GM10248 (cell line): ENCODE data around the gene CEP68.

Experiments
- CTCF ChIA-PET: fragments of 300-600 bp; sonication (Branson Sonifier 250); formaldehyde crosslinking; extraction: SDS; loops from one replicate; lab custom pipeline; 2021; ENCODE audit warnings: antibody characterized with exemption; lab: Yijun Ruan, JAX
- POLR2A ChIA-PET: fragments of 350-650 bp; sonication (Branson Sonifier 250); formaldehyde crosslinking; extraction: SDS; loops from one replicate; lab custom pipeline; 2020; ENCODE audit warnings: antibody characterized with exemption; lab: Yijun Ruan, JAX
- DNase-seq: peaks from one replicate; pipeline ENCODE4 v3.0.0; 2012; ENCODE audit errors: extremely low spot score
- CTCF ChIP-seq: IDR thresholded peaks from 2 replicates; pipeline ENCODE4 v1.5.1; 2012; ENCODE audit warnings: mild to moderate bottlenecking, low read depth; ENCODE audit errors: extremely low read depth, missing control alignments, control extremely low read depth

CEP68 gene

GRCh38 chr2:65056215-65057053, at the start of gene CEP68:
TSS of gene CEP68 (plus strand) at chr2:65056416. CDS start at chr2:65069445, 13,029 bp downstream.
- DNase-seq = peak; percentile 97
- ChIA-PET POLR2A (interaction anchor here (0.6 to 2.5 kb wide), 15 partner anchors 8 to 531 kb away, joined by 3 to 17 read pairs (median 3); partner anchors contain the start of genes ACTR2 and RAB1A), CTCF (interaction anchor here (0.9 to 3.8 kb wide), 19 partner anchors 8 to 568 kb away, joined by 3 to 36 read pairs (median 4); partner anchors contain the start of gene RAB1A)
- TF ChIP-seq CTCF = no peak

GRCh38 chr2:65013776-65014175, 42.4 kb upstream of the CEP68 start:
- no peak for TF ChIP-seq CTCF
- CTCF ChIA-PET = no interaction called here
- POLR2A ChIA-PET = no interaction called here

GRCh38 chr2:65015731-65016130, 40.5 kb upstream of the CEP68 start:
- ChIA-PET CTCF (interaction anchor here (1.0 to 2.9 kb wide), 3 partner anchors 10 to 24 kb away, joined by 3 to 11 read pairs (median 5); no protein-coding TSS in a partner anchor), POLR2A (no interaction called here)
- DNase-seq = no peak
- no peak for TF ChIP-seq CTCF

More at GRCh38 chr2:65013776-65014175, 42.4 kb upstream of the CEP68 start:
- DNase-seq = no peak

GRCh38 chr2:65016789-65017188, 39.4 kb upstream of the CEP68 start:
- CTCF ChIA-PET = interaction anchor here (0.7 to 2.9 kb wide), 12 partner anchors 9 to 101 kb away, joined by 3 to 11 read pairs (median 4); partner anchors contain the start of gene CEP68

GRCh38 chr2:65017335-65017734, 38.9 kb upstream of the CEP68 start:
- ChIA-PET POLR2A (interaction anchor here (0.9 to 1.1 kb wide), 2 partner anchors 30 to 31 kb away, joined by 3 to 4 read pairs; no protein-coding TSS in a partner anchor), CTCF (interaction anchor here (0.7 to 2.9 kb wide), 12 partner anchors 8 to 101 kb away, joined by 3 to 11 read pairs (median 4); partner anchors contain the start of gene CEP68)
- peak; percentile 55 for TF ChIP-seq CTCF
- peak; percentile 53 for DNase-seq

More at GRCh38 chr2:65016789-65017188, 39.4 kb upstream of the CEP68 start:
- DNase-seq = peak; percentile 64
- POLR2A ChIA-PET = interaction anchor here (0.9 to 1.1 kb wide), 2 partner anchors 29 to 30 kb away, joined by 3 to 4 read pairs; no protein-coding TSS in a partner anchor
- no peak for TF ChIP-seq CTCF

GRCh38 chr2:65018141-65018582, 38.1 kb upstream of the CEP68 start:
- TF ChIP-seq CTCF = no peak
- CTCF ChIA-PET = interaction anchor here (0.8 to 2.9 kb wide), 7 partner anchors 7 to 100 kb away, joined by 3 to 11 read pairs (median 6); no protein-coding TSS in a partner anchor
- POLR2A ChIA-PET = no interaction called here
- no peak for DNase-seq
